ENCODE results near the gene GSTM1. TPM values are rescaled to one million over a fixed set of nuclear protein-coding genes. Genes with fewer than 3 reads are reported as not detected.

The GSTM1 gene
- polyA plus RNA-seq (2013, experiment 1 of 2) = not detected
- polyA plus RNA-seq (2013, experiment 2 of 2) = not detected

- Histone ChIP-seq H3K4me3 (ENCODE audit: low read length) (no peak within 1 kb of the TSS), H3K27me3 (ENCODE audit: insufficient read depth, low read length) (no peaks in the 10 kb centered on the region), H3K9ac (ENCODE audit: low read depth, low read length) (no peak within 1 kb of the TSS), H3K36me3 (ENCODE audit: insufficient read depth, low read length) (no peaks in the 10 kb centered on the region), H3K9me3 (ENCODE audit: insufficient read depth, low read depth, low read length) (no peaks in the 10 kb centered on the region), H3K4me1 (ENCODE audit: insufficient read depth, low read length) (no peaks in the 10 kb centered on the region), H3K27ac (ENCODE audit: low read depth, low read length) (no peak within 1 kb of the TSS)
- WGBS = no CpG with 5 or more reads among the region's 46 CpGs
Measured at GRCh38 chr1:109687641-109688499, at the start of gene GSTM1. TSS of gene GSTM1 (plus strand) at chr1:109687817. CDS start at chr1:109687874, 57 bp downstream.

DNA sequence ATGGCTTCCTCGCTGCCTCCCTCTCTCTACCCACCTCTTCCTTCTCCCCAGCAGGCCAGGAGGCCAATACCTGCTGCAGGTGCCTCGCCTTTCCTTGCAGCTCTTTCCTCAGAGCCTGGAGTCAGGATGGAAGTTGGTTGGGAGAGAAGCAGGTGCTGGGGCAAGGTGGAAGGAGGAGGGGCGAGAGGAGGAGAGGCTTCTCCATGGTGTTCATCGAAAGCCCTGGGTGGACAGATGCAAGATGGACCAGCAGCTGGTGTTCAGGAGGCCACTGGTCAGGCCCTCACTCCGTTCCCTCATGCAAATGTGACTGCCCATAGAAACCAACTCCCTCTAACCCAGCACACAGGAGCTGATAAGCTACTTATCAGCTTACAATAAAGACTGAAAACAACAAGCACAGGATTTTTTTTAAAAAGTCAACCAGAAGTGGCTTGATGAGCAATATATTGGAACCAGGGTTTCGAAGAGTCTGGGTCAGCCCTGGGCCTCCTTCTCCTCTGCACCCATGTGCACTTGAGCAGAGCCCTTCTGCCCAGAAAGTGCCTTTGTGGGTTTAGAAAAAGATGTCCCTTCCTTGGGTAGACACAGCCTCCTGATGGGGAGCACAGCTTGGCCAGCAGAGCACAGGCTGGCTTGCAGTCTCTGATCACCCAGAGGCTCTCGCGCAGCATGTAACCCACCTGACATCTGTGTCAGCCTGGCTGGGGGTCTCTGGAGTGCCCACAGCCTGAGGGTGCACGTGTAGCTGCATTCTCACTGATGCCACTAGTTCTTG lies 48.4 kb upstream of the GSTM1 start:
- no peaks in the 10 kb centered on the region for H3K36me3 ChIP-seq (ENCODE audit: insufficient read depth, low read length)
- H3K27me3 ChIP-seq (ENCODE audit: insufficient read depth, low read length) = peaks cover 7% of the 10 kb centered on the region; the same call in 1 of the 2 replicates
- H3K9me3 ChIP-seq (ENCODE audit: insufficient read depth, low read depth, low read length) = no peaks in the 10 kb centered on the region
- peaks cover 16% of the 10 kb centered on the region for H3K4me1 ChIP-seq (ENCODE audit: insufficient read depth, low read length)
- H3K4me3 ChIP-seq (ENCODE audit: low read length) = no peak overlapping the region
- 91% methylated on average over 9 of the region's 9 CpGs for WGBS
- no peak overlapping the region for H3K27ac ChIP-seq (ENCODE audit: low read depth, low read length)
- no peak overlapping the region for H3K9ac ChIP-seq (ENCODE audit: low read depth, low read length)

DNA sequence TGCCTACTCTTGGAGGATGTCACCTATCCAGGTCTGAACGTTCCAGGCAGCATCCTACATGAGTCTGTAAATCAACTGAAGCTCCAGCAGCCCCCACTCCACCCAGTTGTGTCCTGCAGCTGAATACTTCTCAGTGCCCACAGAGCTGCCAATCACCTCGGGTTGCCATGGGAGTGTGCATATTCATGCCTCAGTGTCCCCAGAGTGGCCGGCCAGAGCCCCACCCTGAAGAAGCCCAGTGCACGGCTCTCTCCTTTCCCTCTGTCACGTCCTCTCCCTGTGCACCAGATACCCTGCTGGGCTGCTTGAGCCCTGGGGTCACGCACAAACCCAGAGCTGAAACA lies 47.8 kb upstream of the GSTM1 start:
- Histone ChIP-seq H3K9ac (ENCODE audit: low read depth, low read length) (no peak overlapping the region), H3K4me3 (ENCODE audit: low read length) (no peak overlapping the region), H3K27ac (ENCODE audit: low read depth, low read length) (no peak overlapping the region), H3K9me3 (ENCODE audit: insufficient read depth, low read depth, low read length) (no peaks in the 10 kb centered on the region), H3K4me1 (ENCODE audit: insufficient read depth, low read length) (peaks cover 16% of the 10 kb centered on the region), H3K27me3 (ENCODE audit: insufficient read depth, low read length) (peaks cover 7% of the 10 kb centered on the region; the same call in 1 of the 2 replicates), H3K36me3 (ENCODE audit: insufficient read depth, low read length) (no peaks in the 10 kb centered on the region)
- 58% methylated on average over 6 of the region's 6 CpGs for WGBS

- H3K27ac ChIP-seq (ENCODE audit: low read depth, low read length) = no peak overlapping the region
- no peak overlapping the region for H3K4me3 ChIP-seq (ENCODE audit: low read length)
- H3K4me1 ChIP-seq (ENCODE audit: insufficient read depth, low read length) = peaks cover 14% of the 10 kb centered on the region
- no peaks in the 10 kb centered on the region for H3K36me3 ChIP-seq (ENCODE audit: insufficient read depth, low read length)
- 46% methylated on average over 5 of the region's 5 CpGs for WGBS
- no peak overlapping the region for H3K9ac ChIP-seq (ENCODE audit: low read depth, low read length)
- H3K9me3 ChIP-seq (ENCODE audit: insufficient read depth, low read depth, low read length) = no peaks in the 10 kb centered on the region
- peaks cover 7% of the 10 kb centered on the region; the same call in 1 of the 2 replicates for H3K27me3 ChIP-seq (ENCODE audit: insufficient read depth, low read length)
Measured at GRCh38 chr1:109640285-109640865, 47.2 kb upstream of the GSTM1 start.

GRCh38 chr1:109641078-109641740 lies 46.4 kb upstream of the GSTM1 start:
- Histone ChIP-seq H3K9me3 (ENCODE audit: insufficient read depth, low read depth, low read length) (no peaks in the 10 kb centered on the region), H3K4me1 (ENCODE audit: insufficient read depth, low read length) (peaks cover 5% of the 10 kb centered on the region), H3K4me3 (ENCODE audit: low read length) (no peak overlapping the region), H3K27me3 (ENCODE audit: insufficient read depth, low read length) (peaks cover 7% of the 10 kb centered on the region; the same call in 1 of the 2 replicates), H3K27ac (ENCODE audit: low read depth, low read length) (no peak overlapping the region), H3K9ac (ENCODE audit: low read depth, low read length) (no peak overlapping the region), H3K36me3 (ENCODE audit: insufficient read depth, low read length) (no peaks in the 10 kb centered on the region)
- 87% methylated on average over 2 of the region's 2 CpGs for whole genome bisulfite sequencing

GRCh38 chr1:109641861-109642260 lies 45.8 kb upstream of the GSTM1 start:
- H3K27ac ChIP-seq (ENCODE audit: low read depth, low read length) = no peak overlapping the region
- no peaks in the 10 kb centered on the region for H3K36me3 ChIP-seq (ENCODE audit: insufficient read depth, low read length)
- WGBS = 90% methylated on average over 1 of the region's 2 CpGs
- H3K27me3 ChIP-seq (ENCODE audit: insufficient read depth, low read length) = peaks cover 7% of the 10 kb centered on the region; the same call in 1 of the 2 replicates
- H3K4me1 ChIP-seq (ENCODE audit: insufficient read depth, low read length) = no peaks in the 10 kb centered on the region; the same call in 1 of the 2 replicates
- no peak overlapping the region for H3K4me3 ChIP-seq (ENCODE audit: low read length)
- H3K9ac ChIP-seq (ENCODE audit: low read depth, low read length) = no peak overlapping the region
- no peaks in the 10 kb centered on the region for H3K9me3 ChIP-seq (ENCODE audit: insufficient read depth, low read depth, low read length)

GRCh38 chr1:109642626-109643025 lies 45.0 kb upstream of the GSTM1 start:
- Histone ChIP-seq H3K9ac (ENCODE audit: low read depth, low read length) (no peak overlapping the region), H3K4me3 (ENCODE audit: low read length) (no peak overlapping the region), H3K27ac (ENCODE audit: low read depth, low read length) (no peak overlapping the region), H3K4me1 (ENCODE audit: insufficient read depth, low read length) (no peaks in the 10 kb centered on the region), H3K36me3 (ENCODE audit: insufficient read depth, low read length) (no peaks in the 10 kb centered on the region), H3K27me3 (ENCODE audit: insufficient read depth, low read length) (peaks cover 7% of the 10 kb centered on the region; the same call in 1 of the 2 replicates), H3K9me3 (ENCODE audit: insufficient read depth, low read depth, low read length) (no peaks in the 10 kb centered on the region)
- WGBS = 68% methylated on average over 1 of the region's 3 CpGs

- no peak overlapping the region for H3K4me3 ChIP-seq (ENCODE audit: low read length)
- no peak overlapping the region for H3K9ac ChIP-seq (ENCODE audit: low read depth, low read length)
- H3K27me3 ChIP-seq (ENCODE audit: insufficient read depth, low read length) = peaks cover 7% of the 10 kb centered on the region; the same call in 1 of the 2 replicates
- no peaks in the 10 kb centered on the region for H3K9me3 ChIP-seq (ENCODE audit: insufficient read depth, low read depth, low read length)
- no peaks in the 10 kb centered on the region for H3K4me1 ChIP-seq (ENCODE audit: insufficient read depth, low read length)
- H3K27ac ChIP-seq (ENCODE audit: low read depth, low read length) = no peak overlapping the region
- no peaks in the 10 kb centered on the region for H3K36me3 ChIP-seq (ENCODE audit: insufficient read depth, low read length)
- 45% methylated on average over 32 of the region's 32 CpGs for WGBS
Measured at GRCh38 chr1:109643385-109644230, 44.0 kb upstream of the GSTM1 start.

GRCh38 chr1:109644670-109645069 lies 42.9 kb upstream of the GSTM1 start:
- no peak overlapping the region for H3K4me3 ChIP-seq (ENCODE audit: low read length)
- H3K36me3 ChIP-seq (ENCODE audit: insufficient read depth, low read length) = no peaks in the 10 kb centered on the region
- H3K9ac ChIP-seq (ENCODE audit: low read depth, low read length) = no peak overlapping the region
- WGBS = 89% methylated on average over 10 of the region's 10 CpGs
- H3K9me3 ChIP-seq (ENCODE audit: insufficient read depth, low read depth, low read length) = no peaks in the 10 kb centered on the region
- peaks cover 7% of the 10 kb centered on the region; the same call in 1 of the 2 replicates for H3K27me3 ChIP-seq (ENCODE audit: insufficient read depth, low read length)
- no peak overlapping the region for H3K27ac ChIP-seq (ENCODE audit: low read depth, low read length)
- no peaks in the 10 kb centered on the region for H3K4me1 ChIP-seq (ENCODE audit: insufficient read depth, low read length)

DNA sequence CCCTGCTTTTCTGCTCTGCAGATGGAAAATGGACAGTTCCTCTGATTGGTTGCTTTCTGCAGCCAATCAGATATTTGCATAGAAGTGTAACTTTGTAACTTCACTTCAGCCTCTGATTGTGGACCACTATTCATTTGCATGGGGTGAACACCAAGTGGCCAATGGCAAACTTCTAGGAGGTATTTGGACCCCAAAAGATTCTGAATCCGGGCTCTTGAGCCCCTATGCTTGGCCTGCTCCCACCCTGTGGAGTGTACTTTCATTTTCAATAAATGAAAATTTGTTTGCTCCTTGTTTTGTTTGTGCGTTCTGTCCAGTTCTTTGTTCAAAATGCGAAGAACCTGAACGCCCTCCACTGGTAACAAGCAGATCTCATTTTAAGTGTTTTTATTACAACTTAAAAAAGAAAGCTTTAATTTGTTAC lies 38.1 kb upstream of the GSTM1 start:
- no peaks in the 10 kb centered on the region for H3K4me1 ChIP-seq (ENCODE audit: insufficient read depth, low read length)
- no peaks in the 10 kb centered on the region for H3K9me3 ChIP-seq (ENCODE audit: insufficient read depth, low read depth, low read length)
- peaks cover 25% of the 10 kb centered on the region for H3K27me3 ChIP-seq (ENCODE audit: insufficient read depth, low read length)
- 71% methylated on average over 3 of the region's 4 CpGs for WGBS
- no peak overlapping the region for H3K4me3 ChIP-seq (ENCODE audit: low read length)
- H3K36me3 ChIP-seq (ENCODE audit: insufficient read depth, low read length) = no peaks in the 10 kb centered on the region
- no peak overlapping the region for H3K9ac ChIP-seq (ENCODE audit: low read depth, low read length)
- no peak overlapping the region for H3K27ac ChIP-seq (ENCODE audit: low read depth, low read length)
